WTC11 (cell line): ENCODE measurements around the gene TES. TPM values are rescaled to one million over a fixed set of nuclear protein-coding genes. Genes with fewer than 3 reads are reported as not detected.

Source experiments
- ATAC-seq: fragments of 200-7000 bp; cut with Tn5 transposase; 2 replicates; pipeline ENCODE4 v1.10.0; 2021; ENCODE audit warnings: mild to moderate bottlenecking, moderate library complexity
- CTCF ChIA-PET: fragments of 300-600 bp; sonication (Branson Sonifier 250); formaldehyde crosslinking; loops from one replicate; lab custom pipeline; 2021; ENCODE audit warnings: antibody characterized with exemption; lab: Charles Lee
- POLR2A ChIA-PET: fragments of 350-600 bp; sonication (Branson Sonifier 250); formaldehyde crosslinking; loops from one replicate; lab custom pipeline; 2021; ENCODE audit warnings: antibody characterized with exemption; lab: Charles Lee
- DNase-seq: peaks from one replicate; pipeline ENCODE4 v3.0.0; 2021; ENCODE audit warnings: low spot score
- H3K27ac Mint-ChIP-seq: 2 replicates; pipeline ENCODE4 v1.8.0; 2021; ENCODE audit warnings: mixed read lengths
- H3K27me3 Mint-ChIP-seq: 2 replicates; pipeline ENCODE4 v1.8.0; 2021; ENCODE audit warnings: low read depth, mild to moderate bottlenecking, moderate library complexity, mixed read lengths
- H3K36me3 Mint-ChIP-seq: 2 replicates; pipeline ENCODE4 v1.8.0; 2021; ENCODE audit warnings: mixed read lengths
- H3K4me1 Mint-ChIP-seq: 2 replicates; pipeline ENCODE4 v1.8.0; 2022; ENCODE audit warnings: mixed read lengths
- H3K4me3 Mint-ChIP-seq: 2 replicates; pipeline ENCODE4 v1.8.0; 2021; ENCODE audit warnings: mild to moderate bottlenecking, moderate library complexity, mixed read lengths
- H3K9me3 Mint-ChIP-seq: 2 replicates; pipeline ENCODE4 v1.8.0; 2021; ENCODE audit warnings: mixed read lengths
- ELF4 ChIP-seq: sonication (generic); formaldehyde crosslinking; IDR thresholded peaks from 2 replicates; pipeline ENCODE4 v1.8.1; 2022; ENCODE audit warnings: low read depth, mild to moderate bottlenecking, moderate library complexity, missing genetic modification reagents
- FOXP4 ChIP-seq: sonication (generic); formaldehyde crosslinking; IDR thresholded peaks from 2 replicates; pipeline ENCODE4 v1.8.0; 2022; ENCODE audit warnings: mild to moderate bottlenecking, missing genetic modification reagents
- GRHL2 ChIP-seq: fragments of 250-450 bp; sonication (Bioruptor Pico); IDR thresholded peaks from 2 replicates; pipeline ENCODE4 v1.8.0; 2022; ENCODE audit warnings: mild to moderate bottlenecking, moderate library complexity; ENCODE audit not compliant: insufficient replicate concordance, severe bottlenecking
- NR2C2 ChIP-seq: sonication (generic); formaldehyde crosslinking; IDR thresholded peaks from 2 replicates; pipeline ENCODE4 v1.8.0; 2022; ENCODE audit warnings: mild to moderate bottlenecking, missing genetic modification reagents
- PRRX2 ChIP-seq: fragments of 250-450 bp; sonication (Bioruptor Pico); IDR thresholded peaks from 2 replicates; pipeline ENCODE4 v1.8.0; 2021; ENCODE audit warnings: mild to moderate bottlenecking
- SMAD3 ChIP-seq: sonication (generic); formaldehyde crosslinking; IDR thresholded peaks from 2 replicates; pipeline ENCODE4 v1.8.0; 2022; ENCODE audit warnings: missing genetic modification reagents, mild to moderate bottlenecking, borderline replicate concordance
- SOX15 ChIP-seq: fragments of 250-450 bp; sonication (Bioruptor Pico); IDR thresholded peaks from 2 replicates; pipeline ENCODE4 v1.9.0; 2021; ENCODE audit warnings: mild to moderate bottlenecking
- ZBTB21 ChIP-seq: sonication (generic); formaldehyde crosslinking; IDR thresholded peaks from 2 replicates; pipeline ENCODE4 v1.8.1; 2023; ENCODE audit warnings: mild to moderate bottlenecking, missing genetic modification reagents, borderline replicate concordance
- ZNF317 ChIP-seq: sonication (generic); formaldehyde crosslinking; IDR thresholded peaks from 2 replicates; pipeline ENCODE4 v1.8.1; 2023; ENCODE audit warnings: low read depth, mild to moderate bottlenecking, moderate library complexity, missing genetic modification reagents, borderline replicate concordance
- ZNF416 ChIP-seq: fragments of 250-450 bp; sonication (Bioruptor Pico); IDR thresholded peaks from 2 replicates; pipeline ENCODE4 v1.9.0; 2021; ENCODE audit warnings: mild to moderate bottlenecking, inconsistent platforms
- ZNF671 ChIP-seq: fragments of 250-450 bp; sonication (Bioruptor Pico); IDR thresholded peaks from 2 replicates; pipeline ENCODE4 v1.8.0; 2021; ENCODE audit warnings: mild to moderate bottlenecking
- total RNA-seq: library from RNA; stranded (reverse); gene quantifications from 3 replicates; pipeline ENCODE4 v1.2.3, GENCODE V29; 2021
- TF ChIP-seq, protein P1 (sequence below): sonication (generic); formaldehyde crosslinking; conservative IDR thresholded peaks from 2 replicates; pipeline ENCODE4 v1.8.1; 2023; ENCODE audit warnings: mild to moderate bottlenecking, low read depth, missing genetic modification reagents, moderate library complexity
- TF ChIP-seq, protein P2 (sequence below): fragments of 250-450 bp; sonication (Bioruptor Pico); IDR thresholded peaks from 2 replicates; pipeline ENCODE4 v1.9.0; 2021; ENCODE audit warnings: mild to moderate bottlenecking, borderline replicate concordance
- TF ChIP-seq, protein P3 (sequence below): sonication (generic); formaldehyde crosslinking; IDR thresholded peaks from 2 replicates; pipeline ENCODE4 v1.8.0; 2023; ENCODE audit warnings: mild to moderate bottlenecking, missing genetic modification reagents
- TF ChIP-seq, protein P4 (sequence below): fragments of 250-450 bp; sonication (Bioruptor Pico); IDR thresholded peaks from 2 replicates; pipeline ENCODE4 v1.9.0; 2021; ENCODE audit warnings: mild to moderate bottlenecking
- TF ChIP-seq, protein P5 (sequence below): sonication (generic); formaldehyde crosslinking; IDR thresholded peaks from 2 replicates; pipeline ENCODE4 v1.8.1; 2022; ENCODE audit warnings: mild to moderate bottlenecking, missing genetic modification reagents, moderate library complexity, borderline replicate concordance

The TES gene
- total RNA-seq, 1 experiment from 2014 or later = 48.5 TPM

DNA sequence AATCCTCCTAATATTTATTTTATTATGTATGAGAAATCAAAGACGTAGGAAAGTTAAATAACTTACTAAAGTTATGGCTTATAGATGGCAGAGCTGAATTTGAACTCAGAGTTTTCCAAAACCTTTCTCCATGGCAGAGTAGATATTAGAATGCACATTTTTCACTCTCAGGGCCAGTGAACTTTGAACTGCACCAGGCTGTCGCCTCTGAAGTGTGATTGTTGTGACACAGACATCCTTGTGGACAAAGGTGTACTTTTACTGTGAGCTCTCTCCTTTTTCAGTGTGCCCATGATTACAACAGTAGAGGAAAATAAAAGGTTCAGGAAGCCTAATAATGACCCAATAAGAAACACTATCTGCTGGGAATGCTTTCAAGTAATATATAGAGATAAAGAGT is 29.1 kb downstream of the TES start (continued):
- TF ChIP-seq, protein P1, sequence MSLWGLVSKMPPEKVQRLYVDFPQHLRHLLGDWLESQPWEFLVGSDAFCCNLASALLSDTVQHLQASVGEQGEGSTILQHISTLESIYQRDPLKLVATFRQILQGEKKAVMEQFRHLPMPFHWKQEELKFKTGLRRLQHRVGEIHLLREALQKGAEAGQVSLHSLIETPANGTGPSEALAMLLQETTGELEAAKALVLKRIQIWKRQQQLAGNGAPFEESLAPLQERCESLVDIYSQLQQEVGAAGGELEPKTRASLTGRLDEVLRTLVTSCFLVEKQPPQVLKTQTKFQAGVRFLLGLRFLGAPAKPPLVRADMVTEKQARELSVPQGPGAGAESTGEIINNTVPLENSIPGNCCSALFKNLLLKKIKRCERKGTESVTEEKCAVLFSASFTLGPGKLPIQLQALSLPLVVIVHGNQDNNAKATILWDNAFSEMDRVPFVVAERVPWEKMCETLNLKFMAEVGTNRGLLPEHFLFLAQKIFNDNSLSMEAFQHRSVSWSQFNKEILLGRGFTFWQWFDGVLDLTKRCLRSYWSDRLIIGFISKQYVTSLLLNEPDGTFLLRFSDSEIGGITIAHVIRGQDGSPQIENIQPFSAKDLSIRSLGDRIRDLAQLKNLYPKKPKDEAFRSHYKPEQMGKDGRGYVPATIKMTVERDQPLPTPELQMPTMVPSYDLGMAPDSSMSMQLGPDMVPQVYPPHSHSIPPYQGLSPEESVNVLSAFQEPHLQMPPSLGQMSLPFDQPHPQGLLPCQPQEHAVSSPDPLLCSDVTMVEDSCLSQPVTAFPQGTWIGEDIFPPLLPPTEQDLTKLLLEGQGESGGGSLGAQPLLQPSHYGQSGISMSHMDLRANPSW = no peak
- no peak for TF ChIP-seq FOXP4 (CRISPR knock-in tag)
- no peak for TF ChIP-seq GRHL2
- no peak for TF ChIP-seq SMAD3
- TF ChIP-seq SOX15 (CRISPR knock-in tag) = no peak
- TF ChIP-seq, protein P2, sequence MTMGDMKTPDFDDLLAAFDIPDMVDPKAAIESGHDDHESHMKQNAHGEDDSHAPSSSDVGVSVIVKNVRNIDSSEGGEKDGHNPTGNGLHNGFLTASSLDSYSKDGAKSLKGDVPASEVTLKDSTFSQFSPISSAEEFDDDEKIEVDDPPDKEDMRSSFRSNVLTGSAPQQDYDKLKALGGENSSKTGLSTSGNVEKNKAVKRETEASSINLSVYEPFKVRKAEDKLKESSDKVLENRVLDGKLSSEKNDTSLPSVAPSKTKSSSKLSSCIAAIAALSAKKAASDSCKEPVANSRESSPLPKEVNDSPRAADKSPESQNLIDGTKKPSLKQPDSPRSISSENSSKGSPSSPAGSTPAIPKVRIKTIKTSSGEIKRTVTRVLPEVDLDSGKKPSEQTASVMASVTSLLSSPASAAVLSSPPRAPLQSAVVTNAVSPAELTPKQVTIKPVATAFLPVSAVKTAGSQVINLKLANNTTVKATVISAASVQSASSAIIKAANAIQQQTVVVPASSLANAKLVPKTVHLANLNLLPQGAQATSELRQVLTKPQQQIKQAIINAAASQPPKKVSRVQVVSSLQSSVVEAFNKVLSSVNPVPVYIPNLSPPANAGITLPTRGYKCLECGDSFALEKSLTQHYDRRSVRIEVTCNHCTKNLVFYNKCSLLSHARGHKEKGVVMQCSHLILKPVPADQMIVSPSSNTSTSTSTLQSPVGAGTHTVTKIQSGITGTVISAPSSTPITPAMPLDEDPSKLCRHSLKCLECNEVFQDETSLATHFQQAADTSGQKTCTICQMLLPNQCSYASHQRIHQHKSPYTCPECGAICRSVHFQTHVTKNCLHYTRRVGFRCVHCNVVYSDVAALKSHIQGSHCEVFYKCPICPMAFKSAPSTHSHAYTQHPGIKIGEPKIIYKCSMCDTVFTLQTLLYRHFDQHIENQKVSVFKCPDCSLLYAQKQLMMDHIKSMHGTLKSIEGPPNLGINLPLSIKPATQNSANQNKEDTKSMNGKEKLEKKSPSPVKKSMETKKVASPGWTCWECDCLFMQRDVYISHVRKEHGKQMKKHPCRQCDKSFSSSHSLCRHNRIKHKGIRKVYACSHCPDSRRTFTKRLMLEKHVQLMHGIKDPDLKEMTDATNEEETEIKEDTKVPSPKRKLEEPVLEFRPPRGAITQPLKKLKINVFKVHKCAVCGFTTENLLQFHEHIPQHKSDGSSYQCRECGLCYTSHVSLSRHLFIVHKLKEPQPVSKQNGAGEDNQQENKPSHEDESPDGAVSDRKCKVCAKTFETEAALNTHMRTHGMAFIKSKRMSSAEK (CRISPR knock-in tag) = no peak

DNA sequence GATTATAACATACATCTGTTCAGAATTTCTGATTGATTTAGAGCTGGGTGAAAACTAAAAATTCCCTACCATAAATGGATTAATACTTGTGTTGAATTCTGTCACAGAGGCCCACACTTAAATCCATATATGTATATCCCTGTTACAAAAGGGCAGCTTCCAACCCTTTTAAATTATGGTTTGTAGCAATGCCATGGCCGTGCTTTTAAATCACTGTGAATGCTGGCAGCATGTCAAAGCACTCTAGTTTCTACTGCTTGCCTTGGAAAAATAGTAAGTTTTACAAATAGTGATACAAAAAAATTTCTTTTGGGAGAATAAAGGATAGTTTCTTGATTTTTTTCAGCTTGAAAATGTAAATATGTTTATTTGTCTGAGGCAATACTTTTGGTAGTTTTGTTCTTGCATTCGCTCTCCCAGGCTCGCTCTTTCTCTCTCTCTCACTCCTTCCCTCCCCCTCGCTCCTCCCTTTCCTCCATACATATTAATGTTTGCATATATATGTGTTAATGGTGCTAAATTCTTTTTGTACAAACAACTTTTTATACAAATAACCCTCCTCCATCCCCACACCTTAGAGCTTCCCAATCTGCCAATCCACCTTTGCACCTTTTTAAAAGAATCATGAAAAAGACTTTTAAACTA is 29.8 kb downstream of the TES start:
- DNase-seq (no peak), ATAC-seq (no peak)
- Mint-ChIP-seq H3K4me3 (no peak overlapping the region), H3K36me3 (peaks cover 22% of the 10 kb centered on the region), H3K27me3 (no peaks in the 10 kb centered on the region), H3K9me3 (peaks cover 20% of the 10 kb centered on the region), H3K4me1 (peaks cover 8% of the 10 kb centered on the region), H3K27ac (no peak overlapping the region)
- ChIA-PET POLR2A (no interaction called here), CTCF (interaction anchor here (1.2 kb wide), 1 partner anchor 29 kb away, joined by 4 read pairs; the partner anchor contains the start of gene TES)
- TF ChIP-seq NR2C2 (CRISPR knock-in tag) (no peak), ZBTB21 (CRISPR knock-in tag) (no peak), ZNF416 (CRISPR knock-in tag) (no peak), ZNF317 (CRISPR knock-in tag) (no peak)

- H3K36me3 Mint-ChIP-seq = peaks cover 34% of the 10 kb centered on the region
- POLR2A ChIA-PET = no interaction called here
Observed at GRCh38 chr7:116241291-116241690, 31.0 kb downstream of the TES start.

More at GRCh38 chr7:116241291-116241690, 31.0 kb downstream of the TES start:
- Mint-ChIP-seq H3K4me1 (peaks cover 8% of the 10 kb centered on the region), H3K4me3 (no peak overlapping the region), H3K27ac (no peak overlapping the region), H3K9me3 (peaks cover 30% of the 10 kb centered on the region), H3K27me3 (no peaks in the 10 kb centered on the region)
- CTCF ChIA-PET = no interaction called here
- DNase-seq (no peak), ATAC-seq (no peak)
- TF ChIP-seq ZNF317 (CRISPR knock-in tag) = no peak
- TF ChIP-seq, protein P3, sequence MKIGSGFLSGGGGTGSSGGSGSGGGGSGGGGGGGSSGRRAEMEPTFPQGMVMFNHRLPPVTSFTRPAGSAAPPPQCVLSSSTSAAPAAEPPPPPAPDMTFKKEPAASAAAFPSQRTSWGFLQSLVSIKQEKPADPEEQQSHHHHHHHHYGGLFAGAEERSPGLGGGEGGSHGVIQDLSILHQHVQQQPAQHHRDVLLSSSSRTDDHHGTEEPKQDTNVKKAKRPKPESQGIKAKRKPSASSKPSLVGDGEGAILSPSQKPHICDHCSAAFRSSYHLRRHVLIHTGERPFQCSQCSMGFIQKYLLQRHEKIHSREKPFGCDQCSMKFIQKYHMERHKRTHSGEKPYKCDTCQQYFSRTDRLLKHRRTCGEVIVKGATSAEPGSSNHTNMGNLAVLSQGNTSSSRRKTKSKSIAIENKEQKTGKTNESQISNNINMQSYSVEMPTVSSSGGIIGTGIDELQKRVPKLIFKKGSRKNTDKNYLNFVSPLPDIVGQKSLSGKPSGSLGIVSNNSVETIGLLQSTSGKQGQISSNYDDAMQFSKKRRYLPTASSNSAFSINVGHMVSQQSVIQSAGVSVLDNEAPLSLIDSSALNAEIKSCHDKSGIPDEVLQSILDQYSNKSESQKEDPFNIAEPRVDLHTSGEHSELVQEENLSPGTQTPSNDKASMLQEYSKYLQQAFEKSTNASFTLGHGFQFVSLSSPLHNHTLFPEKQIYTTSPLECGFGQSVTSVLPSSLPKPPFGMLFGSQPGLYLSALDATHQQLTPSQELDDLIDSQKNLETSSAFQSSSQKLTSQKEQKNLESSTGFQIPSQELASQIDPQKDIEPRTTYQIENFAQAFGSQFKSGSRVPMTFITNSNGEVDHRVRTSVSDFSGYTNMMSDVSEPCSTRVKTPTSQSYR (CRISPR knock-in tag) = no peak
- no peak for TF ChIP-seq ZNF671 (CRISPR knock-in tag)
- TF ChIP-seq, protein P4, sequence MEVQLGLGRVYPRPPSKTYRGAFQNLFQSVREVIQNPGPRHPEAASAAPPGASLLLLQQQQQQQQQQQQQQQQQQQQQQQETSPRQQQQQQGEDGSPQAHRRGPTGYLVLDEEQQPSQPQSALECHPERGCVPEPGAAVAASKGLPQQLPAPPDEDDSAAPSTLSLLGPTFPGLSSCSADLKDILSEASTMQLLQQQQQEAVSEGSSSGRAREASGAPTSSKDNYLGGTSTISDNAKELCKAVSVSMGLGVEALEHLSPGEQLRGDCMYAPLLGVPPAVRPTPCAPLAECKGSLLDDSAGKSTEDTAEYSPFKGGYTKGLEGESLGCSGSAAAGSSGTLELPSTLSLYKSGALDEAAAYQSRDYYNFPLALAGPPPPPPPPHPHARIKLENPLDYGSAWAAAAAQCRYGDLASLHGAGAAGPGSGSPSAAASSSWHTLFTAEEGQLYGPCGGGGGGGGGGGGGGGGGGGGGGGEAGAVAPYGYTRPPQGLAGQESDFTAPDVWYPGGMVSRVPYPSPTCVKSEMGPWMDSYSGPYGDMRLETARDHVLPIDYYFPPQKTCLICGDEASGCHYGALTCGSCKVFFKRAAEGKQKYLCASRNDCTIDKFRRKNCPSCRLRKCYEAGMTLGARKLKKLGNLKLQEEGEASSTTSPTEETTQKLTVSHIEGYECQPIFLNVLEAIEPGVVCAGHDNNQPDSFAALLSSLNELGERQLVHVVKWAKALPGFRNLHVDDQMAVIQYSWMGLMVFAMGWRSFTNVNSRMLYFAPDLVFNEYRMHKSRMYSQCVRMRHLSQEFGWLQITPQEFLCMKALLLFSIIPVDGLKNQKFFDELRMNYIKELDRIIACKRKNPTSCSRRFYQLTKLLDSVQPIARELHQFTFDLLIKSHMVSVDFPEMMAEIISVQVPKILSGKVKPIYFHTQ = no peak
- TF ChIP-seq, protein P5, sequence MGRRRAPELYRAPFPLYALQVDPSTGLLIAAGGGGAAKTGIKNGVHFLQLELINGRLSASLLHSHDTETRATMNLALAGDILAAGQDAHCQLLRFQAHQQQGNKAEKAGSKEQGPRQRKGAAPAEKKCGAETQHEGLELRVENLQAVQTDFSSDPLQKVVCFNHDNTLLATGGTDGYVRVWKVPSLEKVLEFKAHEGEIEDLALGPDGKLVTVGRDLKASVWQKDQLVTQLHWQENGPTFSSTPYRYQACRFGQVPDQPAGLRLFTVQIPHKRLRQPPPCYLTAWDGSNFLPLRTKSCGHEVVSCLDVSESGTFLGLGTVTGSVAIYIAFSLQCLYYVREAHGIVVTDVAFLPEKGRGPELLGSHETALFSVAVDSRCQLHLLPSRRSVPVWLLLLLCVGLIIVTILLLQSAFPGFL (CRISPR knock-in tag) = no peak
- no peak for TF ChIP-seq ELF4
- TF ChIP-seq PRRX2 (CRISPR knock-in tag) = no peak
